Posterior cingulate gyrus (tissue), 11 donors: ENCODE measurements around the gene FSTL1.

Experiments used
- DNase-seq, 10 donors: peaks; one replicate each; pipeline versions ENCODE4 v3.0.0 to v3.0.0-alpha.2; 2020 to 2021; ENCODE audit warnings: mixed read lengths in 3 of 10
- intact Hi-C: fragments of 100-400 bp; cut with DNase I; formaldehyde crosslinking; loops from one replicate; pipeline ENCODE4 v1.15.1; 2023

FSTL1 gene

GRCh38 chr3:120420928-120421551 lies 29.8 kb downstream of the FSTL1 start:
- peak in 4 of 10 donors; percentile 24 to 75 (median 30) for DNase-seq
- intact Hi-C loops, result no loop called here

GRCh38 chr3:120420360-120420759 lies 30.4 kb downstream of the FSTL1 start:
- intact Hi-C loops, result no loop called here
- DNase-seq, result no peak

GRCh38 chr3:120419797-120420196 lies 31.0 kb downstream of the FSTL1 start:
- peak in 1 of 10 donors; percentile 30 for DNase-seq
- intact Hi-C loops, result loop anchor here (5.0 kb wide), 2 partner anchors 88 to 527 kb away; no protein-coding TSS in a partner anchor

GRCh38 chr3:120418866-120419490 lies 31.8 kb downstream of the FSTL1 start:
- peak; percentile 25 to 95 (median 65) for DNase-seq
- intact Hi-C loops, result loop anchor here (5.0 kb wide), 2 partner anchors 88 to 527 kb away; no protein-coding TSS in a partner anchor

- intact Hi-C loops, result loop anchor here (5.0 kb wide), 2 partner anchors 89 to 526 kb away; no protein-coding TSS in a partner anchor
Observed at GRCh38 chr3:120418446-120418845, 32.3 kb downstream of the FSTL1 start.

GRCh38 chr3:120417272-120417911 lies 33.4 kb downstream of the FSTL1 start:
- DNase-seq, result peak; percentile 85 to 98 (median 93)

More at GRCh38 chr3:120418446-120418845, 32.3 kb downstream of the FSTL1 start:
- no peak for DNase-seq

GRCh38 chr3:120416868-120417267 lies 33.9 kb downstream of the FSTL1 start:
- intact Hi-C loops, result loop anchor here (1.0 to 5.0 kb wide), 5 partner anchors 67 to 525 kb away; no protein-coding TSS in a partner anchor
- DNase-seq, result peak in 1 of 10 donors; percentile 17

More at GRCh38 chr3:120417272-120417911, 33.4 kb downstream of the FSTL1 start:
- intact Hi-C loops, result loop anchor here (1.0 to 5.0 kb wide), 5 partner anchors 67 to 525 kb away; no protein-coding TSS in a partner anchor

- no peak for DNase-seq
- intact Hi-C loops, result loop anchor here (2.0 to 5.0 kb wide), 3 partner anchors 92 to 523 kb away; no protein-coding TSS in a partner anchor
Observed at GRCh38 chr3:120415756-120416155, 35.0 kb downstream of the FSTL1 start.

- DNase-seq, result no peak
- intact Hi-C loops, result no loop called here
Observed at GRCh38 chr3:120410541-120410940, 40.3 kb downstream of the FSTL1 start.

- intact Hi-C loops, result no loop called here
- no peak for DNase-seq
Observed at GRCh38 chr3:120410116-120410515, 40.7 kb downstream of the FSTL1 start.

GRCh38 chr3:120407508-120408287 lies 43.1 kb downstream of the FSTL1 start:
- intact Hi-C loops, result no loop called here
- no peak for DNase-seq

- intact Hi-C loops, result no loop called here
Observed at GRCh38 chr3:120404876-120405275, 45.9 kb downstream of the FSTL1 start.

GRCh38 chr3:120402257-120402656 lies 48.5 kb downstream of the FSTL1 start:
- no peak for DNase-seq
- intact Hi-C loops, result no loop called here

More at GRCh38 chr3:120404876-120405275, 45.9 kb downstream of the FSTL1 start:
- no peak for DNase-seq

GRCh38 chr3:120399372-120399771 lies 51.4 kb downstream of the FSTL1 start:
- DNase-seq, result no peak
- intact Hi-C loops, result no loop called here

- intact Hi-C loops, result no loop called here
- no peak for DNase-seq
Observed at GRCh38 chr3:120396469-120396868, 54.3 kb downstream of the FSTL1 start.

- no peak for DNase-seq
- intact Hi-C loops, result no loop called here
Observed at GRCh38 chr3:120394347-120394746, 56.4 kb downstream of the FSTL1 start.

- DNase-seq, result no peak
- intact Hi-C loops, result no loop called here
Observed at GRCh38 chr3:120393761-120394160, 57.0 kb downstream of the FSTL1 start.

- intact Hi-C loops, result no loop called here
Observed at GRCh38 chr3:120393243-120393642, 57.5 kb downstream of the FSTL1 start.

GRCh38 chr3:120382941-120383447 lies 67.8 kb downstream of the FSTL1 start:
- intact Hi-C loops, result no loop called here
- DNase-seq, result no peak

More at GRCh38 chr3:120393243-120393642, 57.5 kb downstream of the FSTL1 start:
- no peak for DNase-seq

- DNase-seq, result no peak
- intact Hi-C loops, result no loop called here
Observed at GRCh38 chr3:120381503-120381902, 69.3 kb downstream of the FSTL1 start.
